SK-N-MC (cell line): ENCODE results near the gene GBP4.

ENCODE experiments used
- DNase-seq: peaks from one replicate; pipeline ENCODE4 v3.0.0-alpha.2; 2011; ENCODE audit warnings: low read depth, low spot score
- H3K27ac ChIP-seq: fragments of 200-600 bp; sonication (generic); 2 replicates; pipeline ENCODE4 v1.5.1; 2016; ENCODE audit warnings: mixed run types
- H3K36me3 ChIP-seq: fragments of 200-600 bp; sonication (generic); 2 replicates; pipeline ENCODE4 v1.6.1; 2017; ENCODE audit warnings: antibody characterized with exemption, low read length, mixed read lengths; ENCODE audit not compliant: insufficient read depth
- H3K4me3 ChIP-seq: fragments of 200-600 bp; sonication (generic); 2 replicates; pipeline ENCODE4 v1.5.1; 2016
- H3K9ac ChIP-seq: fragments of 200-600 bp; sonication (generic); 2 replicates; pipeline ENCODE4 v1.8.0; 2017; ENCODE audit warnings: mixed run types, mixed read lengths; ENCODE audit not compliant: insufficient read length
- H3K9me3 ChIP-seq: fragments of 200-600 bp; sonication (generic); 2 replicates; pipeline ENCODE4 v1.6.1; 2017; ENCODE audit warnings: low read depth, mild to moderate bottlenecking, antibody characterized with exemption, low read length, moderate library complexity, mixed read lengths
- EZH2 ChIP-seq: fragments of 200-600 bp; sonication (generic); IDR thresholded peaks from one replicate; pipeline ENCODE4 v1.6.1; 2017; ENCODE audit warnings: antibody characterized with exemption
- FOXP2 ChIP-seq: optimal IDR thresholded peaks from 2 replicates; pipeline ENCODE3; 2011; ENCODE audit warnings: mild to moderate bottlenecking, moderate library complexity; ENCODE audit not compliant: insufficient read depth; ENCODE audit errors: extremely low read length, control extremely low read depth
- POLR2AphosphoS5 ChIP-seq: IDR thresholded peaks from 2 replicates; pipeline ENCODE4 v1.6.1; 2012; ENCODE audit warnings: mild to moderate bottlenecking, low read depth, low read length, borderline replicate concordance

GBP4 gene

GRCh38 chr1:89142160-89142559 lies 56.6 kb downstream of the GBP4 start:
- H3K9ac ChIP-seq: no peak overlapping the region

GRCh38 chr1:89133747-89134146 lies 65.0 kb downstream of the GBP4 start:
- no peak overlapping the region for H3K4me3 ChIP-seq
- no peak overlapping the region for H3K27ac ChIP-seq
- H3K36me3 ChIP-seq: no peaks in the 10 kb centered on the region
- DNase-seq: no peak
- no peaks in the 10 kb centered on the region for H3K9me3 ChIP-seq
- TF ChIP-seq POLR2AphosphoS5: no peak
- TF ChIP-seq EZH2: no peak
- TF ChIP-seq FOXP2: no peak
- no peak overlapping the region for H3K9ac ChIP-seq

More at GRCh38 chr1:89142160-89142559, 56.6 kb downstream of the GBP4 start:
- TF ChIP-seq POLR2AphosphoS5 (no peak), EZH2 (no peak), FOXP2 (no peak)
- Histone ChIP-seq H3K9me3 (no peaks in the 10 kb centered on the region), H3K4me3 (no peak overlapping the region), H3K27ac (no peak overlapping the region), H3K36me3 (no peaks in the 10 kb centered on the region)
- DNase-seq: no peak
